GM18519 (cell line): ENCODE results near the gene MKX.
"Not testable (repeated sequence)": the region's sequence is repeated elsewhere in the genome, so short reads cannot be mapped to it uniquely, and the experiment has no call there.

Experiments used
- ATAC-seq: cut with Tn5 transposase; IDR thresholded peaks from one replicate; pipeline ENCODE4 v1.9.1; 2021; ENCODE audit warnings: mild to moderate bottlenecking, moderate library complexity; ENCODE audit not compliant: unreplicated experiment, low FRiP score

MKX gene

GRCh38 chr10:27698961-27699360 is 46.7 kb downstream of the MKX start:
- ATAC-seq = no peak

GRCh38 chr10:27696466-27696865 is 49.2 kb downstream of the MKX start:
- no peak for ATAC-seq

GRCh38 chr10:27695706-27696105 is 49.9 kb downstream of the MKX start:
- no peak for ATAC-seq

GRCh38 chr10:27695088-27695487 is 50.5 kb downstream of the MKX start:
- no peak for ATAC-seq

GRCh38 chr10:27692663-27693062 is 53.0 kb downstream of the MKX start:
- ATAC-seq = no peak

GRCh38 chr10:27688991-27689390 is 56.6 kb downstream of the MKX start:
- ATAC-seq = no peak

- no peak for ATAC-seq
Measured at GRCh38 chr10:27688276-27688675, 57.3 kb downstream of the MKX start.

- no peak for ATAC-seq
Measured at GRCh38 chr10:27687743-27688142, 57.9 kb downstream of the MKX start.

GRCh38 chr10:27687326-27687725 is 58.3 kb downstream of the MKX start:
- no peak for ATAC-seq

GRCh38 chr10:27685681-27686080 is 59.9 kb downstream of the MKX start:
- ATAC-seq = no peak

- ATAC-seq = no peak
Measured at GRCh38 chr10:27683226-27683625, 62.4 kb downstream of the MKX start.

GRCh38 chr10:27681795-27682194 is 63.8 kb downstream of the MKX start:
- ATAC-seq = not testable (repeated sequence)

- no peak for ATAC-seq
Measured at GRCh38 chr10:27680691-27681605, 64.7 kb downstream of the MKX start.

GRCh38 chr10:27680006-27680557 is 65.5 kb downstream of the MKX start:
- ATAC-seq = no peak

GRCh38 chr10:27679369-27679912 is 66.2 kb downstream of the MKX start:
- no peak for ATAC-seq

- no peak for ATAC-seq
Measured at GRCh38 chr10:27678166-27678565, 67.5 kb downstream of the MKX start.

GRCh38 chr10:27673065-27673464 is 72.6 kb downstream of the MKX start:
- ATAC-seq = no peak

GRCh38 chr10:27671821-27672220 is 73.8 kb downstream of the MKX start:
- no peak for ATAC-seq

GRCh38 chr10:27664461-27664860 is 81.2 kb downstream of the MKX start:
- ATAC-seq = no peak

- no peak for ATAC-seq
Measured at GRCh38 chr10:27663621-27664020, 82.0 kb downstream of the MKX start.

GRCh38 chr10:27661514-27662286 is 83.9 kb downstream of the MKX start:
- ATAC-seq = no peak
